ENCODE results near the gene PCDH9. TPM values are rescaled to one million over a fixed set of nuclear protein-coding genes. Genes with fewer than 3 reads are reported as not detected.

Gene PCDH9
- total and polyA plus RNA-seq, 10 of the 15 experiments (the other 5 are each of a cell fraction or from before 2014, with no cell fraction given), result 0.02 to 2.3 (median 0.05) TPM; not detected in 1

DNA sequence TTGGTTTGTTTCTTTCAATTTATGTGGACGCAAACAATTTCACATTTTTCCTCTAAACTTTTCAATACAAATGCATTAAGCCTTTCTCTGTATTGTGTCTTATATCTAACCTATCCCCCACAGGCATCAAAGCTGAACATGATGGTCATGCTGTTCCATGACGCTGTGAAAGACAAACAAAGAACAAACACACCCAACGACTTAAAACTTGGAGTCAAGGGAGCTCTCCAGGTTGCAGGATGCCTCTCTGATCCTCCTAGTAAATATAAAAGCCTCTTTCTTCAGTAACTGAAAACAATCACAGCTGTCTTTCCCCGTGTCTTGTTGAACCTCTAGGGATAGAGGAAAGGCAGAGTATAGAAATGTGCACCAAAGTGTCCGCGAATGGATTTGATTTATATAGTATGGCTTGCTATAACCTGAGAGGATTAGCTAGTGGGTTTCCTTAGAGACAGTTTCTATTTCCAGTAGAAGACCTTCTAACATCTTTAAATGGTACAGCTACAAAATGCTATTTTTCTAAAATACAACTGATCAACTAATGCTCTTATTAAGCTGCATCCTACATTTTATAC lies 43.1 kb downstream of the PCDH9 start (continued):
- TF ChIP-seq, protein P1, sequence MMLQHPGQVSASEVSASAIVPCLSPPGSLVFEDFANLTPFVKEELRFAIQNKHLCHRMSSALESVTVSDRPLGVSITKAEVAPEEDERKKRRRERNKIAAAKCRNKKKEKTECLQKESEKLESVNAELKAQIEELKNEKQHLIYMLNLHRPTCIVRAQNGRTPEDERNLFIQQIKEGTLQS (IDR thresholded peaks at IDR 0.05; ENCODE audit: borderline replicate concordance, extremely low read depth, low read depth, low read length), result no peak
- TF ChIP-seq, protein P2, sequence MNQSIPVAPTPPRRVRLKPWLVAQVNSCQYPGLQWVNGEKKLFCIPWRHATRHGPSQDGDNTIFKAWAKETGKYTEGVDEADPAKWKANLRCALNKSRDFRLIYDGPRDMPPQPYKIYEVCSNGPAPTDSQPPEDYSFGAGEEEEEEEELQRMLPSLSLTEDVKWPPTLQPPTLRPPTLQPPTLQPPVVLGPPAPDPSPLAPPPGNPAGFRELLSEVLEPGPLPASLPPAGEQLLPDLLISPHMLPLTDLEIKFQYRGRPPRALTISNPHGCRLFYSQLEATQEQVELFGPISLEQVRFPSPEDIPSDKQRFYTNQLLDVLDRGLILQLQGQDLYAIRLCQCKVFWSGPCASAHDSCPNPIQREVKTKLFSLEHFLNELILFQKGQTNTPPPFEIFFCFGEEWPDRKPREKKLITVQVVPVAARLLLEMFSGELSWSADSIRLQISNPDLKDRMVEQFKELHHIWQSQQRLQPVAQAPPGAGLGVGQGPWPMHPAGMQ (IDR thresholded peaks at IDR 0.05; ENCODE audit: borderline replicate concordance), result no peak
- TF ChIP-seq NFYB (IDR thresholded peaks at IDR 0.05; ENCODE audit: insufficient read depth, low read depth, low read length), result no peak
- TF ChIP-seq SREBF2 (IDR thresholded peaks at IDR 0.05; ENCODE audit: low read length), result no peak
- TF ChIP-seq ZNF217 (IDR thresholded peaks at IDR 0.05), result no peak

DNA sequence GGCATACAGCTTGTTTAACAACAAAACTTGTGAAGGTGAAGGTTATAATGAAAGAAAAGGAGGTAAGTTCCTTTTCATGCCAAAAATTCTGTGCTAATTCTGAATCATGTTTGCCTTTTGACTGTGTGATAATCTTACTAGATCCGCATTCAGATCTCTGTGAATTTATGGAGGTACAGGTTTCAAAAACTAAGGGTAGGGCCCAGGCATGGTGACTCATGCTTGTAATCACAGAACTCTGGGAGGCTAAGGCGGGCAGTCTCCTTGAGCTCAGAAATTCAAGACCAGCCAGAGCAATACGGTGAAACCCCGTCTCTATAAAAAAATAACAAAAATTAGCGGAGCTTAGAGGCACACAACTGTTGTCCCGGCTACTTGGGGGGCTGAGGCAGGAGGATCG lies 45.9 kb downstream of the PCDH9 start:
- Histone ChIP-seq H3K27me3 (replicated peaks in 1 of 2; ENCODE audit: control insufficient read depth in 2 of 2, insufficient read depth in 2 of 2, low read length in 1 of 2) (no peaks in the 10 kb centered on the region), H3K4me3 (no peak overlapping the region), H2AFZ (ENCODE audit: control insufficient read depth, low read depth, low read length) (no peak overlapping the region), H3K27ac (ENCODE audit: control insufficient read depth, insufficient read depth) (no peak overlapping the region), H3K79me2 (ENCODE audit: control insufficient read depth, insufficient read depth, low read length) (no peaks in the 10 kb centered on the region), H3K9me3 (replicated peaks; ENCODE audit: control insufficient read depth, insufficient read depth, low read length) (no peaks in the 10 kb centered on the region), H4K20me1 (ENCODE audit: control insufficient read depth, insufficient read depth) (no peaks in the 10 kb centered on the region), H3K4me2 (ENCODE audit: control insufficient read depth, insufficient read depth) (no peak overlapping the region), H3K36me3 (ENCODE audit: control insufficient read depth in 2 of 2, insufficient read depth in 2 of 2, low read length in 1 of 2) (no peaks in the 10 kb centered on the region), H3K9ac (ENCODE audit: control insufficient read depth, insufficient read depth, low read length) (no peak overlapping the region), H3K4me1 (ENCODE audit: control insufficient read depth, insufficient read depth, low read length) (no peaks in the 10 kb centered on the region)
- no TSS peak for BruUV-seq (replicated peaks)
- intact Hi-C loops (cut with micrococcal nuclease; ENCODE audit: unreplicated experiment) (no loop called here), in situ Hi-C loops (cut with MboI) (no loop called here)
- CTCF ChIA-PET, result no interaction called here
- POLR2A ChIA-PET, result no interaction called here
- SMC1A ChIA-PET (ENCODE audit: uncharacterized antibody, unreplicated experiment), result no interaction called here
- ATAC-seq, result no peak
- RAD21 ChIA-PET (ENCODE audit: unreplicated experiment), result no interaction called here
- DNase-seq (ENCODE audit: low read depth, low spot score), result no peak
- no peak for FAIRE-seq
- WGBS (ENCODE audit: insufficient coverage, insufficient replicate concordance, low lambda C conversion rate, missing lambda C conversion rate), result 34% methylated on average over 6 of the region's 7 CpGs
- no peak for TF ChIP-seq MTA3 (IDR thresholded peaks at IDR 0.05; ENCODE audit: borderline replicate concordance, low read length)
- TF ChIP-seq ZNF274 (IDR thresholded peaks at IDR 0.05; ENCODE audit: insufficient read depth, insufficient read length), result no peak
- TF ChIP-seq, protein P3, sequence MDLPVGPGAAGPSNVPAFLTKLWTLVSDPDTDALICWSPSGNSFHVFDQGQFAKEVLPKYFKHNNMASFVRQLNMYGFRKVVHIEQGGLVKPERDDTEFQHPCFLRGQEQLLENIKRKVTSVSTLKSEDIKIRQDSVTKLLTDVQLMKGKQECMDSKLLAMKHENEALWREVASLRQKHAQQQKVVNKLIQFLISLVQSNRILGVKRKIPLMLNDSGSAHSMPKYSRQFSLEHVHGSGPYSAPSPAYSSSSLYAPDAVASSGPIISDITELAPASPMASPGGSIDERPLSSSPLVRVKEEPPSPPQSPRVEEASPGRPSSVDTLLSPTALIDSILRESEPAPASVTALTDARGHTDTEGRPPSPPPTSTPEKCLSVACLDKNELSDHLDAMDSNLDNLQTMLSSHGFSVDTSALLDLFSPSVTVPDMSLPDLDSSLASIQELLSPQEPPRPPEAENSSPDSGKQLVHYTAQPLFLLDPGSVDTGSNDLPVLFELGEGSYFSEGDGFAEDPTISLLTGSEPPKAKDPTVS (IDR thresholded peaks at IDR 0.05; ENCODE audit: low read depth, low read length), result no peak
- TF ChIP-seq, protein P4, sequence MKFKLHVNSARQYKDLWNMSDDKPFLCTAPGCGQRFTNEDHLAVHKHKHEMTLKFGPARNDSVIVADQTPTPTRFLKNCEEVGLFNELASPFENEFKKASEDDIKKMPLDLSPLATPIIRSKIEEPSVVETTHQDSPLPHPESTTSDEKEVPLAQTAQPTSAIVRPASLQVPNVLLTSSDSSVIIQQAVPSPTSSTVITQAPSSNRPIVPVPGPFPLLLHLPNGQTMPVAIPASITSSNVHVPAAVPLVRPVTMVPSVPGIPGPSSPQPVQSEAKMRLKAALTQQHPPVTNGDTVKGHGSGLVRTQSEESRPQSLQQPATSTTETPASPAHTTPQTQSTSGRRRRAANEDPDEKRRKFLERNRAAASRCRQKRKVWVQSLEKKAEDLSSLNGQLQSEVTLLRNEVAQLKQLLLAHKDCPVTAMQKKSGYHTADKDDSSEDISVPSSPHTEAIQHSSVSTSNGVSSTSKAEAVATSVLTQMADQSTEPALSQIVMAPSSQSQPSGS (IDR thresholded peaks at IDR 0.05; ENCODE audit: low read length), result no peak
- no peak for TF ChIP-seq SUPT20H (IDR thresholded peaks at IDR 0.05; ENCODE audit: borderline replicate concordance, control insufficient read depth, low read depth, low read length)
- no peak for TF ChIP-seq YY1 (IDR thresholded peaks at IDR 0.05; ENCODE audit: low read depth, low read length)
- no peak for TF ChIP-seq GATAD2B (conservative IDR thresholded peaks at IDR 0.05; ENCODE audit: low read depth)
- no peak for TF ChIP-seq SIX5 (IDR thresholded peaks at IDR 0.05; ENCODE audit: low read depth, low read length, severe bottlenecking)
- TF ChIP-seq, protein P1 (IDR thresholded peaks at IDR 0.05; ENCODE audit: borderline replicate concordance, extremely low read depth, low read depth, low read length), result no peak
- no peak for TF ChIP-seq NR2C2 (IDR thresholded peaks at IDR 0.05; ENCODE audit: borderline replicate concordance, control insufficient read depth, insufficient read length, low read depth)
- no peak for TF ChIP-seq ZBTB33 (IDR thresholded peaks at IDR 0.05)
- no peak for TF ChIP-seq NFYA (IDR thresholded peaks at IDR 0.05; ENCODE audit: borderline replicate concordance, low read depth, low read length)
